NB4 (cell line): ENCODE results near the gene AP3S1.

ENCODE experiments used
- MYC ChIP-seq: IDR thresholded peaks from 2 replicates; pipeline ENCODE4 v1.6.1; 2011; ENCODE audit warnings: low read depth, low read length
- TF ChIP-seq, protein P1 (sequence below): IDR thresholded peaks from one replicate; pipeline ENCODE4 v1.5.1; 2012; ENCODE audit warnings: low read depth, low read length

DNA sequence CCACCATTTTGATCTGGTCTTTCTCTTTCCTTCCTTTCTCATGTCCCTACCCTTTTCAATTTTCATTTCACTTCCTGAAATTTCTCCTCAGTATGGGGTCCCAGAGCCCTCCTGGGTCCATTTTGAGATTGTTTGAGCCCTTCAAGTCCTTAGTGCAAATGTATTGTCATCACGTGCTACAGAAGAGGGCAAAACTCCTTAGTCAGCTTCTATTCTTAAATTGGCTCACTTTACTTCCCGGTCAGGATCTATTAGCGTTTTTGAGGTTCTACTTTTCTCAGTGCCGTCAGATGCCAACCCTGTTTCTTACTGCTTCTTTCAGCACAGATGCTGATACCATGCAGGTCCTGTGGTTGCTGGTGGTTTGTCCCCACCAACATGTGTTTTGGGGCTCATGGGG, 6.3 kb upstream of the AP3S1 start:
- TF ChIP-seq, protein P1, sequence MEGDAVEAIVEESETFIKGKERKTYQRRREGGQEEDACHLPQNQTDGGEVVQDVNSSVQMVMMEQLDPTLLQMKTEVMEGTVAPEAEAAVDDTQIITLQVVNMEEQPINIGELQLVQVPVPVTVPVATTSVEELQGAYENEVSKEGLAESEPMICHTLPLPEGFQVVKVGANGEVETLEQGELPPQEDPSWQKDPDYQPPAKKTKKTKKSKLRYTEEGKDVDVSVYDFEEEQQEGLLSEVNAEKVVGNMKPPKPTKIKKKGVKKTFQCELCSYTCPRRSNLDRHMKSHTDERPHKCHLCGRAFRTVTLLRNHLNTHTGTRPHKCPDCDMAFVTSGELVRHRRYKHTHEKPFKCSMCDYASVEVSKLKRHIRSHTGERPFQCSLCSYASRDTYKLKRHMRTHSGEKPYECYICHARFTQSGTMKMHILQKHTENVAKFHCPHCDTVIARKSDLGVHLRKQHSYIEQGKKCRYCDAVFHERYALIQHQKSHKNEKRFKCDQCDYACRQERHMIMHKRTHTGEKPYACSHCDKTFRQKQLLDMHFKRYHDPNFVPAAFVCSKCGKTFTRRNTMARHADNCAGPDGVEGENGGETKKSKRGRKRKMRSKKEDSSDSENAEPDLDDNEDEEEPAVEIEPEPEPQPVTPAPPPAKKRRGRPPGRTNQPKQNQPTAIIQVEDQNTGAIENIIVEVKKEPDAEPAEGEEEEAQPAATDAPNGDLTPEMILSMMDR: no peak
- no peak for TF ChIP-seq MYC
